HG02763 (cell line): ENCODE results near the gene CD274.
"Not testable (repeated sequence)": the region's sequence is repeated elsewhere in the genome, so short reads cannot be mapped to it uniquely, and the experiment has no call there.

ENCODE experiments used
- ATAC-seq: cut with Tn5 transposase; IDR thresholded peaks from one replicate; pipeline ENCODE4 v1.9.1; 2021; ENCODE audit warnings: mild to moderate bottlenecking, moderate library complexity; ENCODE audit not compliant: unreplicated experiment

Gene CD274

GRCh38 chr9:5450359-5451091 is at the start of gene CD274:
Gene CD274 (plus strand): TSS chr9:5450542. CDS start chr9:5456114, 5,572 bp downstream.
- ATAC-seq, result peak; percentile 63

GRCh38 chr9:5402217-5402616 is 48.1 kb upstream of the CD274 start:
- no peak for ATAC-seq

GRCh38 chr9:5408596-5408995 is 41.7 kb upstream of the CD274 start:
- ATAC-seq, result no peak

- no peak for ATAC-seq
Observed at GRCh38 chr9:5416953-5417352, 33.4 kb upstream of the CD274 start.

GRCh38 chr9:5418481-5418880 is 31.9 kb upstream of the CD274 start:
- no peak for ATAC-seq

GRCh38 chr9:5419987-5420386 is 30.4 kb upstream of the CD274 start:
- no peak for ATAC-seq

GRCh38 chr9:5421163-5421562 is 29.2 kb upstream of the CD274 start:
- ATAC-seq, result no peak

GRCh38 chr9:5422276-5422675 is 28.1 kb upstream of the CD274 start:
- ATAC-seq, result no peak

- ATAC-seq, result no peak
Observed at GRCh38 chr9:5425006-5425628, 25.2 kb upstream of the CD274 start.

- no peak for ATAC-seq
Observed at GRCh38 chr9:5427005-5427404, 23.3 kb upstream of the CD274 start.

- no peak for ATAC-seq
Observed at GRCh38 chr9:5428172-5428571, 22.2 kb upstream of the CD274 start.

GRCh38 chr9:5428794-5429528 is 21.4 kb upstream of the CD274 start:
- ATAC-seq, result no peak

- no peak for ATAC-seq
Observed at GRCh38 chr9:5429873-5430564, 20.3 kb upstream of the CD274 start.

GRCh38 chr9:5430912-5431311 is 19.4 kb upstream of the CD274 start:
- no peak for ATAC-seq

- ATAC-seq, result not testable (repeated sequence)
Observed at GRCh38 chr9:5432890-5433289, 17.5 kb upstream of the CD274 start.

GRCh38 chr9:5433328-5433727 is 17.0 kb upstream of the CD274 start:
- not testable (repeated sequence) for ATAC-seq

GRCh38 chr9:5433841-5434810 is 16.2 kb upstream of the CD274 start:
- ATAC-seq, result not testable (repeated sequence)

GRCh38 chr9:5435912-5436311 is 14.4 kb upstream of the CD274 start:
- no peak for ATAC-seq

GRCh38 chr9:5436441-5436840 is 13.9 kb upstream of the CD274 start:
- no peak for ATAC-seq
